SK-N-SH treated with all-trans-retinoic acid at 6 μM for 48 hours (cell line): ENCODE results near the gene EGFLAM.

Experiments used
- ATAC-seq: fragments of 200-7000 bp; cut with Tn5 transposase; 3 replicates; pipeline ENCODE4 v1.9.1; 2020; ENCODE audit warnings: mild to moderate bottlenecking, moderate library complexity
- ARNTL ChIP-seq: fragments of 450-650 bp; formaldehyde crosslinking; IDR thresholded peaks from 2 replicates; pipeline ENCODE4 v1.5.0; 2020; ENCODE audit warnings: low read depth, mild to moderate bottlenecking, moderate library complexity, borderline replicate concordance
- BACH2 ChIP-seq: fragments of 250-450 bp; sonication (Bioruptor Pico); IDR thresholded peaks from 2 replicates; pipeline ENCODE4 v1.9.0; 2021; ENCODE audit warnings: mild to moderate bottlenecking, borderline replicate concordance
- ESRRG ChIP-seq: fragments of 250-450 bp; sonication (Bioruptor Pico); IDR thresholded peaks from 2 replicates; pipeline ENCODE4 v1.6.1; 2021; ENCODE audit warnings: mild to moderate bottlenecking
- GLIS3 ChIP-seq: fragments of 250-450 bp; sonication (Bioruptor Pico); IDR thresholded peaks from 2 replicates; pipeline ENCODE4 v1.5.0; 2020; ENCODE audit warnings: mild to moderate bottlenecking, moderate library complexity
- ISL1 ChIP-seq: fragments of 250-450 bp; sonication (Bioruptor Pico); IDR thresholded peaks from 2 replicates; pipeline ENCODE4 v2.1.2; 2022; ENCODE audit warnings: mild to moderate bottlenecking, moderate library complexity
- OSR1 ChIP-seq: fragments of 250-450 bp; sonication (Bioruptor Pico); IDR thresholded peaks from 2 replicates; pipeline ENCODE4 v1.8.0; 2022; ENCODE audit warnings: moderate library complexity, mild to moderate bottlenecking, inconsistent platforms
- PATZ1 ChIP-seq: fragments of 250-450 bp; sonication (Bioruptor Pico); IDR thresholded peaks from 2 replicates; pipeline ENCODE4 v1.8.0; 2020; ENCODE audit warnings: mild to moderate bottlenecking, moderate library complexity, borderline replicate concordance
- POU6F1 ChIP-seq: fragments of 250-450 bp; sonication (Bioruptor Pico); IDR thresholded peaks from 2 replicates; pipeline ENCODE4 v1.8.0; 2021; ENCODE audit warnings: low read depth, mild to moderate bottlenecking, moderate library complexity, borderline replicate concordance
- PPARA ChIP-seq: fragments of 250-450 bp; sonication (Bioruptor Pico); IDR thresholded peaks from 2 replicates; pipeline ENCODE4 v1.5.0; 2020; ENCODE audit warnings: mild to moderate bottlenecking, borderline replicate concordance
- RARB ChIP-seq: fragments of 250-450 bp; sonication (Bioruptor Pico); IDR thresholded peaks from 2 replicates; pipeline ENCODE4 v1.8.0; 2021; ENCODE audit warnings: mild to moderate bottlenecking, moderate library complexity
- SNAI2 ChIP-seq: fragments of 250-450 bp; sonication (Bioruptor Pico); IDR thresholded peaks from 2 replicates; pipeline ENCODE4 v1.5.0; 2020; ENCODE audit warnings: mild to moderate bottlenecking, moderate library complexity
- TOX ChIP-seq: fragments of 250-450 bp; sonication (Bioruptor Pico); IDR thresholded peaks from 2 replicates; pipeline ENCODE4 v1.8.0; 2021; ENCODE audit warnings: mild to moderate bottlenecking, moderate library complexity, borderline replicate concordance
- TSHZ2 ChIP-seq: fragments of 250-450 bp; sonication (Bioruptor Pico); IDR thresholded peaks from 2 replicates; pipeline ENCODE4 v1.5.0; 2020; ENCODE audit warnings: mild to moderate bottlenecking, moderate library complexity
- ZC3H10 ChIP-seq: fragments of 250-450 bp; sonication (Bioruptor Pico); IDR thresholded peaks from 2 replicates; pipeline ENCODE4 v1.5.1; 2021; ENCODE audit warnings: mild to moderate bottlenecking, moderate library complexity
- ZFP3 ChIP-seq: fragments of 250-450 bp; sonication (Bioruptor Pico); IDR thresholded peaks from 2 replicates; pipeline ENCODE4 v1.5.0; 2020; ENCODE audit warnings: mild to moderate bottlenecking, moderate library complexity
- ZFP30 ChIP-seq: fragments of 450-650 bp; formaldehyde crosslinking; IDR thresholded peaks from 2 replicates; pipeline ENCODE4 v1.5.0; 2022; ENCODE audit warnings: mild to moderate bottlenecking, moderate library complexity
- ZNF565 ChIP-seq: fragments of 450-650 bp; formaldehyde crosslinking; conservative IDR thresholded peaks from 2 replicates; pipeline ENCODE4 v1.5.0; 2020; ENCODE audit warnings: low read depth, mild to moderate bottlenecking, moderate library complexity
- TF ChIP-seq, protein P1 (sequence below): fragments of 250-450 bp; sonication (Bioruptor Pico); IDR thresholded peaks from 2 replicates; pipeline ENCODE4 v1.5.1; 2020; ENCODE audit warnings: low read depth, mild to moderate bottlenecking, moderate library complexity
- TF ChIP-seq, protein P2 (sequence below): fragments of 250-450 bp; sonication (Bioruptor Pico); IDR thresholded peaks from 2 replicates; pipeline ENCODE4 v1.5.1; 2021; ENCODE audit warnings: mild to moderate bottlenecking, moderate library complexity

Gene EGFLAM

DNA sequence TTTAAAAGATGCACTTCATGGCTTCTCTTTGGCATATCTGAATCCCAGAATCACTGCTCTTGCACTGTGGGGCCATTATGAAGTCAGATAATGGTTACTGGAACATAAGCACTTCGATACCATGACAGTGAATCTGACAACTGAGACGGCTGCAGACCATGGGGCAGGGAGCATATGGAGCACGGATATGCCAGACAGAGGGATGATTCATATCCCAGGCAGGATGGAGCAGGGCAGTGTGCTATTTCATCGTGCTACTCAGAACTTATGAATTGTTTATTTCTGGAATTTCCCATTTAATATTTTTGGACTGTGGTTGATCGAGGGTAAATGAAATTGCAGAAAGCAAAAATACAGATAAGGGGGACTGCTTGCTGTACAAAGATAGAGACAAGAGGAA is 145.0 kb downstream of the EGFLAM start:
- TF ChIP-seq PPARA (no peak), ZFP3 (CRISPR knock-in tag) (no peak), ARNTL (CRISPR knock-in tag) (no peak), ZNF565 (CRISPR knock-in tag) (no peak), PATZ1 (CRISPR knock-in tag) (no peak), ZC3H10 (CRISPR knock-in tag) (no peak), TOX (CRISPR knock-in tag) (no peak), GLIS3 (CRISPR knock-in tag) (no peak), POU6F1 (CRISPR knock-in tag) (no peak), OSR1 (no peak), ESRRG (no peak), ISL1 (CRISPR knock-in tag) (no peak), SNAI2 (CRISPR knock-in tag) (no peak), TSHZ2 (CRISPR knock-in tag) (no peak), ZFP30 (CRISPR knock-in tag) (no peak), BACH2 (no peak)
- TF ChIP-seq, protein P1, sequence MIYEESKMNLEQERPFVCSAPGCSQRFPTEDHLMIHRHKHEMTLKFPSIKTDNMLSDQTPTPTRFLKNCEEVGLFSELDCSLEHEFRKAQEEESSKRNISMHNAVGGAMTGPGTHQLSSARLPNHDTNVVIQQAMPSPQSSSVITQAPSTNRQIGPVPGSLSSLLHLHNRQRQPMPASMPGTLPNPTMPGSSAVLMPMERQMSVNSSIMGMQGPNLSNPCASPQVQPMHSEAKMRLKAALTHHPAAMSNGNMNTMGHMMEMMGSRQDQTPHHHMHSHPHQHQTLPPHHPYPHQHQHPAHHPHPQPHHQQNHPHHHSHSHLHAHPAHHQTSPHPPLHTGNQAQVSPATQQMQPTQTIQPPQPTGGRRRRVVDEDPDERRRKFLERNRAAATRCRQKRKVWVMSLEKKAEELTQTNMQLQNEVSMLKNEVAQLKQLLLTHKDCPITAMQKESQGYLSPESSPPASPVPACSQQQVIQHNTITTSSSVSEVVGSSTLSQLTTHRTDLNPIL, result no peak
- peak; percentile 97 for ATAC-seq

- no peak for TF ChIP-seq SNAI2 (CRISPR knock-in tag)
- no peak for TF ChIP-seq GLIS3 (CRISPR knock-in tag)
- no peak for ATAC-seq
Observed at GRCh38 chr5:38403877-38404635, 145.7 kb downstream of the EGFLAM start.

DNA sequence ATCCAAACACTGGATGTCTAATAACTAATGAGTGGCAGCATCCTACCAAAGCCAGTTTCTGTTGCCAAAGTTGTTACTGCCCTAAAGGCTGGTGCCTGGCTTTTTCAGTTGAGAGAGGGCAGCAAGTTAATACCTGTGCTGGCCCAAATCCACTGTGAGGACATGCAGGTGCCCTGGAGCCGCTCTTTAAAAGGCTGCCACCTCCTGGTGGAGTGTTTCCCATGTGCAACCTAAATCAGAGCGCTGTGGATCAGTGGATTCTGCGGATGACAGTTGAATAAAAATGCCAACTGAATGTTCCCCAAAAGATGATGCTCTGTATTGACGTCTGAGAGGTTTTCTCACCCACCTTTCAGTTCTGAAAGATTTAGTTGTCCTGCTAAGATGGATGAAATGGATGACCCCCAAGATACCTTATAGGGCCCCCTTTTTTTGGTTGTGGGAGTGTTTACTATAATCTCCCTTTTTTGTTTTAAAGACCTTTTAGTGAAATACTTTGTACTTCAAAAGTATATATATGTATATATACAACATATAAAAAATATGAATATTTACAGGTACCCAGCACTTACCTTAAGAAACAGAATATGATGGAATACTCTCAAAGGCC is 146.4 kb downstream of the EGFLAM start:
- TF ChIP-seq SNAI2 (CRISPR knock-in tag), result no peak
- TF ChIP-seq ZNF565 (CRISPR knock-in tag), result no peak
- TF ChIP-seq RARB, result no peak
- TF ChIP-seq, protein P2, sequence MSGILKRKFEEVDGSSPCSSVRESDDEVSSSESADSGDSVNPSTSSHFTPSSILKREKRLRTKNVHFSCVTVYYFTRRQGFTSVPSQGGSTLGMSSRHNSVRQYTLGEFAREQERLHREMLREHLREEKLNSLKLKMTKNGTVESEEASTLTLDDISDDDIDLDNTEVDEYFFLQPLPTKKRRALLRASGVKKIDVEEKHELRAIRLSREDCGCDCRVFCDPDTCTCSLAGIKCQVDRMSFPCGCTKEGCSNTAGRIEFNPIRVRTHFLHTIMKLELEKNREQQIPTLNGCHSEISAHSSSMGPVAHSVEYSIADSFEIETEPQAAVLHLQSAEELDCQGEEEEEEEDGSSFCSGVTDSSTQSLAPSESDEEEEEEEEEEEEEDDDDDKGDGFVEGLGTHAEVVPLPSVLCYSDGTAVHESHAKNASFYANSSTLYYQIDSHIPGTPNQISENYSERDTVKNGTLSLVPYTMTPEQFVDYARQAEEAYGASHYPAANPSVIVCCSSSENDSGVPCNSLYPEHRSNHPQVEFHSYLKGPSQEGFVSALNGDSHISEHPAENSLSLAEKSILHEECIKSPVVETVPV, result no peak
- TF ChIP-seq, all 23 proteins: peak for 0
- ATAC-seq, result no peak
